Measurements from ENCODE around the gene AFF1. TPM values are rescaled to one million over a fixed set of nuclear protein-coding genes. Genes with fewer than 3 reads are reported as not detected.
"Not testable (repeated sequence)": the region's sequence is repeated elsewhere in the genome, so short reads cannot be mapped to it uniquely, and the experiment has no call there.

The AFF1 gene
- total RNA-seq, 4 donors from 2014 or later, result 26.7 to 200 (median 92.5) TPM

- Histone ChIP-seq H3K4me1 (no peaks in the 10 kb centered on the region), H3K36me3 (no peaks in the 10 kb centered on the region), H3K4me3 (peak overlapping the region; percentile 60 to 78), H3K27ac (peak overlapping the region; percentile 94 to 95), H3K27me3 (no peaks in the 10 kb centered on the region), H3K9me3 (no peaks in the 10 kb centered on the region)
- TF ChIP-seq CTCF (IDR thresholded peaks at IDR 0.05), result no peak
- TF ChIP-seq POLR2A (IDR thresholded peaks at IDR 0.05), result no peak
- DNase-seq, result peak; percentile 56 to 77
- intact Hi-C loops (cut with DNase I; ENCODE audit: low total_unique reads), result no loop called here
These were observed 73.0 kb downstream of the AFF1 start for GRCh38 chr4:87007528-87008446.

GRCh38 chr4:87009095-87009648, 74.4 kb downstream of the AFF1 start:
- Histone ChIP-seq H3K36me3 (no peaks in the 10 kb centered on the region), H3K4me3 (peak overlapping the region; percentile 0 to 60), H3K9me3 (no peaks in the 10 kb centered on the region), H3K4me1 (peaks cover 0 to 5% of the 10 kb centered on the region in 2 donors), H3K27me3 (no peaks in the 10 kb centered on the region), H3K27ac (peak overlapping the region; percentile 94 to 95)
- TF ChIP-seq CTCF (IDR thresholded peaks at IDR 0.05) (no peak), POLR2A (IDR thresholded peaks at IDR 0.05) (no peak)
- intact Hi-C loops (cut with DNase I; ENCODE audit: low total_unique reads), result no loop called here
- no peak for DNase-seq

GRCh38 chr4:87010192-87010591, 75.4 kb downstream of the AFF1 start:
- H3K4me1 ChIP-seq, result peaks cover 0 to 7% of the 10 kb centered on the region in 2 donors
- H3K9me3 ChIP-seq, result no peaks in the 10 kb centered on the region
- intact Hi-C loops (cut with DNase I; ENCODE audit: low total_unique reads), result no loop called here

GRCh38 chr4:87011340-87012034, 76.7 kb downstream of the AFF1 start:
- peak overlapping the region in 1 of 2 donors; percentile 17 for H3K4me3 ChIP-seq
- H3K36me3 ChIP-seq, result no peaks in the 10 kb centered on the region
- H3K9me3 ChIP-seq, result no peaks in the 10 kb centered on the region
- peak in 1 of 2 donors; percentile 57 for DNase-seq
- TF ChIP-seq POLR2A (IDR thresholded peaks at IDR 0.05), result peak in 1 of 2 donors; percentile 50
- no peak for TF ChIP-seq CTCF (IDR thresholded peaks at IDR 0.05)
- intact Hi-C loops (cut with DNase I; ENCODE audit: low total_unique reads), result no loop called here
- H3K27ac ChIP-seq, result peak overlapping the region; percentile 94 to 95
- no peaks in the 10 kb centered on the region for H3K27me3 ChIP-seq
- H3K4me1 ChIP-seq, result peaks cover 0 to 7% of the 10 kb centered on the region in 2 donors

More at GRCh38 chr4:87010192-87010591, 75.4 kb downstream of the AFF1 start:
- no peaks in the 10 kb centered on the region for H3K27me3 ChIP-seq
- no peak for TF ChIP-seq POLR2A (IDR thresholded peaks at IDR 0.05)
- peak overlapping the region; percentile 94 to 95 for H3K27ac ChIP-seq
- H3K4me3 ChIP-seq, result no peak overlapping the region
- H3K36me3 ChIP-seq, result no peaks in the 10 kb centered on the region
- no peak for DNase-seq

GRCh38 chr4:87012265-87012953, 77.6 kb downstream of the AFF1 start:
- no peak for TF ChIP-seq CTCF (IDR thresholded peaks at IDR 0.05)
- TF ChIP-seq POLR2A (IDR thresholded peaks at IDR 0.05), result no peak
- intact Hi-C loops (cut with DNase I; ENCODE audit: low total_unique reads), result no loop called here
- H3K4me1 ChIP-seq, result peaks cover 0 to 7% of the 10 kb centered on the region in 2 donors
- peak overlapping the region; percentile 94 to 95 for H3K27ac ChIP-seq
- H3K9me3 ChIP-seq, result no peaks in the 10 kb centered on the region
- DNase-seq, result no peak
- H3K4me3 ChIP-seq, result no peak overlapping the region
- H3K27me3 ChIP-seq, result no peaks in the 10 kb centered on the region
- H3K36me3 ChIP-seq, result no peaks in the 10 kb centered on the region

- intact Hi-C loops (cut with DNase I; ENCODE audit: low total_unique reads), result not testable (repeated sequence)
These were observed 78.1 kb downstream of the AFF1 start for GRCh38 chr4:87012954-87013308.

More at GRCh38 chr4:87012954-87013308, 78.1 kb downstream of the AFF1 start:
- H3K9me3 ChIP-seq, H3K4me3 ChIP-seq, DNase-seq, H3K4me1 ChIP-seq, H3K36me3 ChIP-seq, H3K27me3 ChIP-seq: not testable (repeated sequence)
- peak overlapping the region; percentile 94 to 95 for H3K27ac ChIP-seq

Measured in uterus (tissue), 4 donors.